HepG2 (cell line): ENCODE data around the gene NCOA5. TPM values are rescaled to one million over a fixed set of nuclear protein-coding genes. Genes with fewer than 3 reads are reported as not detected.

ENCODE experiments used
- ADNP ChIP-seq: sonication (generic); formaldehyde crosslinking; IDR thresholded peaks from 2 replicates; pipeline ENCODE4 v1.4.0; 2020; ENCODE audit warnings: missing genetic modification reagents
- AKAP8 ChIP-seq: sonication (generic); formaldehyde crosslinking; IDR thresholded peaks from 2 replicates; pipeline ENCODE4 v1.5.1; 2020; ENCODE audit warnings: mild to moderate bottlenecking, missing genetic modification reagents
- BATF2 ChIP-seq: sonication (generic); formaldehyde crosslinking; IDR thresholded peaks from 2 replicates; pipeline ENCODE4 v1.8.0; 2022; ENCODE audit warnings: mild to moderate bottlenecking, missing genetic modification reagents, moderate library complexity
- CBX1 ChIP-seq: IDR thresholded peaks from one replicate; pipeline ENCODE4 v1.6.1; 2016; ENCODE audit warnings: antibody characterized with exemption, low read depth
- CEBPB ChIP-seq: IDR thresholded peaks from 2 replicates; pipeline ENCODE4 v1.6.1; 2011; ENCODE audit warnings: low read depth, low read length, improper control_type of control experiment, borderline replicate concordance
- CREB1 ChIP-seq, 2 experiments: fragments of 450-650 bp in 1 of 2; IDR thresholded peaks; 2 replicates each; pipeline ENCODE4 v1.6.1; 2016 to 2017; ENCODE audit warnings: control low read depth in 1 of 2, mild to moderate bottlenecking in 1 of 2, missing compliant biosample characterization in 1 of 2, missing genetic modification characterization in 1 of 2
- DR1 ChIP-seq: sonication (generic); formaldehyde crosslinking; IDR thresholded peaks from 2 replicates; pipeline ENCODE4 v1.8.0; 2021; ENCODE audit warnings: mild to moderate bottlenecking, missing genetic modification reagents, inconsistent platforms
- GTF3A ChIP-seq: sonication (generic); formaldehyde crosslinking; conservative IDR thresholded peaks from 2 replicates; pipeline ENCODE4 v1.4.0; 2020; ENCODE audit warnings: mild to moderate bottlenecking, missing genetic modification reagents
- MYPOP ChIP-seq: sonication (generic); formaldehyde crosslinking; IDR thresholded peaks from 2 replicates; pipeline ENCODE4 v1.8.1; 2023; ENCODE audit warnings: mild to moderate bottlenecking, moderate library complexity, missing genetic modification reagents
- PHF8 ChIP-seq: sonication (generic); formaldehyde crosslinking; IDR thresholded peaks from 2 replicates; pipeline ENCODE4 v1.5.0; 2020; ENCODE audit warnings: missing genetic modification reagents
- ZBTB40 ChIP-seq, 2 experiments: fragments of 450-650 bp in 1 of 2; sonication (generic) in 1 of 2; formaldehyde crosslinking in 1 of 2; IDR thresholded peaks; 2 replicates each; pipeline versions ENCODE4 v1.6.1 to v1.8.0; 2016 to 2022; ENCODE audit warnings: antibody characterized with exemption in 1 of 2, mild to moderate bottlenecking in 1 of 2, missing genetic modification reagents in 1 of 2
- ZNF17 ChIP-seq: sonication (generic); formaldehyde crosslinking; IDR thresholded peaks from 2 replicates; pipeline ENCODE4 v1.5.0; 2020; ENCODE audit warnings: mild to moderate bottlenecking, missing genetic modification reagents
- ZNF354B ChIP-seq: sonication (generic); formaldehyde crosslinking; IDR thresholded peaks from 2 replicates; pipeline ENCODE4 v1.8.0; 2022; ENCODE audit warnings: mild to moderate bottlenecking, missing genetic modification reagents
- ZNF550 ChIP-seq: sonication (generic); formaldehyde crosslinking; IDR thresholded peaks from 2 replicates; pipeline ENCODE4 v1.4.0; 2020; ENCODE audit warnings: mild to moderate bottlenecking, missing genetic modification reagents, borderline replicate concordance
- ZNF639 ChIP-seq: conservative IDR thresholded peaks from 2 replicates; pipeline ENCODE4 v1.6.1; 2018; ENCODE audit warnings: missing genetic modification reagents
- ZNF781 ChIP-seq: sonication (generic); formaldehyde crosslinking; IDR thresholded peaks from 2 replicates; pipeline ENCODE4 v1.5.1; 2020; ENCODE audit warnings: borderline replicate concordance, mild to moderate bottlenecking, missing genetic modification reagents; ENCODE audit errors: not compliant biosample characterization
- ZNF879 ChIP-seq: sonication (generic); formaldehyde crosslinking; IDR thresholded peaks from 2 replicates; pipeline ENCODE4 v1.8.1; 2023; ENCODE audit warnings: missing genetic modification reagents
- polyA plus RNA-seq, 8 experiments: library from polyadenylated mRNA; depleted of rRNA in 3 of 8; stranded (reverse) in 7 of 8; unstranded in 1 of 8; fragments of >200 nt; fragmentation: Illumina TruSeq in 4 of 8; extraction: Trizol in 4 of 8; gene quantifications; 2 replicates each; pipeline versions ENCODE4 v1.2.1 to v1.2.3, GENCODE V29; 2011 to 2016; ENCODE audit warnings: low read depth in 4 of 8, missing spikeins in 1 of 8, mixed read lengths in 1 of 8; ENCODE audit not compliant: insufficient read depth in 1 of 8
- total RNA-seq, 5 experiments: library from RNA; depleted of rRNA; stranded (reverse); fragments of >200 nt; fragmentation: Illumina TruSeq; extraction: Trizol; gene quantifications; 2 replicates each; pipeline ENCODE4 v1.2.3, GENCODE V29; 2016; ENCODE audit warnings: low read depth in 1 of 5

NCOA5 gene
- total and polyA plus RNA-seq, 2 of the 13 experiments (the other 11 are each of a cell fraction or from before 2014, with no cell fraction given), result 16.5 to 28.4 TPM

- TF ChIP-seq ZBTB40 (IDR thresholded peaks at IDR 0.05) (no peak), ZBTB40 (CRISPR knock-in tag; IDR thresholded peaks at IDR 0.05) (no peak), ZNF550 (CRISPR knock-in tag) (no peak), ZNF879 (CRISPR knock-in tag) (no peak), PHF8 (peak; percentile 57), AKAP8 (CRISPR knock-in tag) (no peak; the same call in 1 of the 2 replicates), ZNF639 (CRISPR knock-in tag) (no peak), CEBPB (no peak), MYPOP (no peak; the same call in 1 of the 2 replicates), ZNF354B (CRISPR knock-in tag) (no peak), BATF2 (no peak), GTF3A (CRISPR knock-in tag) (peak; percentile 87; the same call in 1 of the 2 replicates), ZNF781 (CRISPR knock-in tag) (peak; percentile 9), ZNF17 (CRISPR knock-in tag) (no peak), ADNP (CRISPR knock-in tag) (peak; percentile 77; the same call in 1 of the 2 replicates), DR1 (CRISPR knock-in tag) (no peak), CREB1 (IDR thresholded peaks at IDR 0.05) (no peak), CREB1 (CRISPR knock-in tag; IDR thresholded peaks at IDR 0.05) (no peak), CBX1 (peak; percentile 77)
Measured at GRCh38 chr20:46013829-46014516, 75.8 kb downstream of the NCOA5 start (continued).
